ENCODE measurements around the gene SPTSSB.

The SPTSSB gene

GRCh38 chr3:161333696-161334095 is 37.6 kb downstream of the SPTSSB start:
- Histone ChIP-seq H3K27ac (ENCODE audit: low read length) (no peak overlapping the region), H3K4me1 (ENCODE audit: insufficient read depth, low read length) (no peaks in the 10 kb centered on the region), H3K4me3 (ENCODE audit: low read length) (no peak overlapping the region), H3K9ac (ENCODE audit: low read depth, low read length) (no peak overlapping the region), H3K9me3 (ENCODE audit: insufficient read depth, low read depth, low read length) (no peaks in the 10 kb centered on the region), H3K27me3 (ENCODE audit: insufficient read depth, low read length) (no peaks in the 10 kb centered on the region), H3K36me3 (ENCODE audit: insufficient read depth, low read depth, low read length) (no peaks in the 10 kb centered on the region)

GRCh38 chr3:161332792-161333191 is 38.5 kb downstream of the SPTSSB start:
- H3K27me3 ChIP-seq (ENCODE audit: insufficient read depth, low read length) = no peaks in the 10 kb centered on the region
- H3K4me3 ChIP-seq (ENCODE audit: low read length) = no peak overlapping the region
- no peak overlapping the region for H3K27ac ChIP-seq (ENCODE audit: low read length)
- no peaks in the 10 kb centered on the region for H3K36me3 ChIP-seq (ENCODE audit: insufficient read depth, low read depth, low read length)
- no peak overlapping the region for H3K9ac ChIP-seq (ENCODE audit: low read depth, low read length)
- no peaks in the 10 kb centered on the region for H3K4me1 ChIP-seq (ENCODE audit: insufficient read depth, low read length)
- H3K9me3 ChIP-seq (ENCODE audit: insufficient read depth, low read depth, low read length) = no peaks in the 10 kb centered on the region

DNA sequence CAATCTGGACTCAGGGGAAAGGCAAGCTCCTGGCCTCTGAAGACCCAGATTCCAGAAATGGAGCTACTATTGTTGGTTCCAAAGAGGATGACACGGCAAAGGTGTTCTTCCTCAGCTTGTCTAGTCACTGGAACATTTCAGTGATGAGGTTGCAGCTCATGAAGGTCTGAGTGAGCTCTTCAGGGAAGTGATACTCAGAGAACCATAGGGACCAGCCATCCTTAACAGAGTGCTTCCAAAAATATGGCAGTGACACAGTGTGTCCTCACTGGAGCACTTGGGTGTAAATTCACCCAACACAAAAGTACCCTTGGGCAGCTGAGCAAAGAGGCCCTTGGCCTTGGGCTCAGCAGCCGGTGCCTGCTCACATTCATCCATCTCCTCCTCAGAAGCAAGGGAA is 46.3 kb downstream of the SPTSSB start:
- Histone ChIP-seq H3K36me3 (ENCODE audit: insufficient read depth, low read depth, low read length) (no peaks in the 10 kb centered on the region), H3K27me3 (ENCODE audit: insufficient read depth, low read length) (no peaks in the 10 kb centered on the region), H3K9ac (ENCODE audit: low read depth, low read length) (no peak overlapping the region), H3K9me3 (ENCODE audit: insufficient read depth, low read depth, low read length) (no peaks in the 10 kb centered on the region), H3K4me1 (ENCODE audit: insufficient read depth, low read length) (no peaks in the 10 kb centered on the region), H3K4me3 (ENCODE audit: low read length) (no peak overlapping the region), H3K27ac (ENCODE audit: low read length) (no peak overlapping the region)

DNA sequence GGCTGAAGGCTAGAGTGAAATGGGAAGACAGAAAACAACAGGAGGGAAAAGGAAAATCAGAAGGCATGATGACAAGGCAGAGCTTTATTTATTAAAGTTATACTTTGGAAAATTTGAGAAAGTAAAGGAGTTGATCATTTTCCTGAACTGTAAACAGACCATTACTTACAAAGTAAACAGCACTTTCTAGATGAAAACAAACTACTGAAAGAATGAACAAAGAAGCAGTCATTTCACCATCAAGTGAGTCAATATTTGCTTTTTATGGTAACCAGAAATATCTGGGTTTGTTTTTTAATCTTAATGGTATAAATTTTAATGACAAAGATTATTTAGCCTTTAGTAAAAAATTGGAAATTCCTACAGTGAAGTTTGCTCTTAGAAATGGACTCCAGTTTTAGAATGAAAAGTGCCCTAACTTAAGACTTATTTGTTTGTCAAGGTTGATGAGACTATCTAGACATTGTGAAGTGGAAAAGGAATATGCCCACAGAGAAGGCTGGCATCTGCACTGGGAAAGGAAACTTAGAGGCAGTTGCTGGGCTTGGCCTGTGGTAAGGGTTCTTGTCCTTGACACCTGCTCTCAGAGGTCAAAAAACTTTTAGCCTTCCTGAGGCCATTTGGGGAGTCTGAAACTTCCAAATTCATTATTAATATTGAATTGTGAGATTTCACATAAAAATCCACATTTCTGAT is 47.2 kb downstream of the SPTSSB start:
- Histone ChIP-seq H3K4me3 (ENCODE audit: low read length) (no peak overlapping the region), H3K9me3 (ENCODE audit: insufficient read depth, low read depth, low read length) (no peaks in the 10 kb centered on the region), H3K4me1 (ENCODE audit: insufficient read depth, low read length) (no peaks in the 10 kb centered on the region), H3K9ac (ENCODE audit: low read depth, low read length) (no peak overlapping the region), H3K27ac (ENCODE audit: low read length) (no peak overlapping the region), H3K36me3 (ENCODE audit: insufficient read depth, low read depth, low read length) (no peaks in the 10 kb centered on the region), H3K27me3 (ENCODE audit: insufficient read depth, low read length) (no peaks in the 10 kb centered on the region)

- Histone ChIP-seq H3K4me3 (ENCODE audit: low read length) (no peak overlapping the region), H3K27ac (ENCODE audit: low read length) (no peak overlapping the region)
These were observed 48.3 kb downstream of the SPTSSB start for GRCh38 chr3:161322781-161323568.

GRCh38 chr3:161320837-161321236 is 50.5 kb downstream of the SPTSSB start:
- Histone ChIP-seq H3K9me3 (ENCODE audit: insufficient read depth, low read depth, low read length) (no peaks in the 10 kb centered on the region), H3K4me1 (ENCODE audit: insufficient read depth, low read length) (no peaks in the 10 kb centered on the region), H3K27me3 (ENCODE audit: insufficient read depth, low read length) (no peaks in the 10 kb centered on the region), H3K4me3 (ENCODE audit: low read length) (no peak overlapping the region), H3K27ac (ENCODE audit: low read length) (no peak overlapping the region), H3K9ac (ENCODE audit: low read depth, low read length) (no peak overlapping the region), H3K36me3 (ENCODE audit: insufficient read depth, low read depth, low read length) (no peaks in the 10 kb centered on the region)

More at GRCh38 chr3:161322781-161323568, 48.3 kb downstream of the SPTSSB start:
- Histone ChIP-seq H3K9me3 (ENCODE audit: insufficient read depth, low read depth, low read length) (no peaks in the 10 kb centered on the region), H3K4me1 (ENCODE audit: insufficient read depth, low read length) (no peaks in the 10 kb centered on the region), H3K27me3 (ENCODE audit: insufficient read depth, low read length) (no peaks in the 10 kb centered on the region), H3K36me3 (ENCODE audit: insufficient read depth, low read depth, low read length) (no peaks in the 10 kb centered on the region), H3K9ac (ENCODE audit: low read depth, low read length) (no peak overlapping the region)

GRCh38 chr3:161319867-161320266 is 51.5 kb downstream of the SPTSSB start:
- Histone ChIP-seq H3K27ac (ENCODE audit: low read length) (no peak overlapping the region), H3K27me3 (ENCODE audit: insufficient read depth, low read length) (no peaks in the 10 kb centered on the region), H3K4me3 (ENCODE audit: low read length) (no peak overlapping the region), H3K9ac (ENCODE audit: low read depth, low read length) (no peak overlapping the region), H3K9me3 (ENCODE audit: insufficient read depth, low read depth, low read length) (no peaks in the 10 kb centered on the region), H3K4me1 (ENCODE audit: insufficient read depth, low read length) (no peaks in the 10 kb centered on the region), H3K36me3 (ENCODE audit: insufficient read depth, low read depth, low read length) (no peaks in the 10 kb centered on the region)

GRCh38 chr3:161317077-161317476 is 54.2 kb downstream of the SPTSSB start:
- H3K27ac ChIP-seq (ENCODE audit: low read length) = no peak overlapping the region
- H3K9me3 ChIP-seq (ENCODE audit: insufficient read depth, low read depth, low read length) = no peaks in the 10 kb centered on the region
- no peaks in the 10 kb centered on the region for H3K36me3 ChIP-seq (ENCODE audit: insufficient read depth, low read depth, low read length)
- H3K4me3 ChIP-seq (ENCODE audit: low read length) = no peak overlapping the region
- H3K4me1 ChIP-seq (ENCODE audit: insufficient read depth, low read length) = no peaks in the 10 kb centered on the region
- H3K27me3 ChIP-seq (ENCODE audit: insufficient read depth, low read length) = no peaks in the 10 kb centered on the region
- H3K9ac ChIP-seq (ENCODE audit: low read depth, low read length) = no peak overlapping the region

DNA sequence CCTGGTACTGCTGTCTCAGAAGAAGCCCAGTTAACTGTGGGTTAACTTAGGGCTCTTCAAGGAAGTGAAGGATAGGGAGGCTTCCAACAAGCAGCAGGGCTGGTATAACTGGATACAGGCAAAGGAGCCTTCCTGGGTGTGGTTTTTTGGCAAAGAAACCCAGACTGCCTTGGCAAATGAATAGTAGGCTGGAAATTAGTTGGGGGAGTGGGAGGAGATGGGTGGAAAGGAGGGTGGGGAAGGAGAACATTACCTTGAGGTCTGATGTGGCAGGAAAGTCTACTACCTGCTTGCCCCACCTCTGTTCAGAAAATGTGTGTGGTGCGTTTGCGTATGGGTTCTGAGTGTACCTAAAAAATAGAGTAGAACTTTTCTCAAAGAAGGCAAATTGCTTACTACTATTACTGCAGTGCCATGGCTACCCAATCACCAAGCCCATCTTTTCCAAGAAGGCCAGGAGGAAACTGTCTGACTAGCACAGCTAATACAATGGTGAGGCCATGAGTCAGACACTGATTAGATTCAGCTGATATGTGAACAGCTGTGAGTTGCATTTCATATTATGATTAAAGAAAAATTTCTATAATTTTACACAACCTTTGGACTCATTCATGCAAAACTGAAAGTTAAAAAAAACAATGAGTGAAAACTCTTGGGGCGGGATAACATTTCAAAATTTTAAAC is 55.2 kb downstream of the SPTSSB start:
- Histone ChIP-seq H3K27ac (ENCODE audit: low read length) (no peak overlapping the region), H3K9me3 (ENCODE audit: insufficient read depth, low read depth, low read length) (no peaks in the 10 kb centered on the region), H3K36me3 (ENCODE audit: insufficient read depth, low read depth, low read length) (no peaks in the 10 kb centered on the region), H3K4me1 (ENCODE audit: insufficient read depth, low read length) (no peaks in the 10 kb centered on the region), H3K27me3 (ENCODE audit: insufficient read depth, low read length) (no peaks in the 10 kb centered on the region), H3K9ac (ENCODE audit: low read depth, low read length) (no peak overlapping the region), H3K4me3 (ENCODE audit: low read length) (no peak overlapping the region)

- no peaks in the 10 kb centered on the region for H3K36me3 ChIP-seq (ENCODE audit: insufficient read depth, low read depth, low read length)
- H3K27me3 ChIP-seq (ENCODE audit: insufficient read depth, low read length) = no peaks in the 10 kb centered on the region
- H3K9me3 ChIP-seq (ENCODE audit: insufficient read depth, low read depth, low read length) = no peaks in the 10 kb centered on the region
- H3K27ac ChIP-seq (ENCODE audit: low read length) = no peak overlapping the region
- H3K9ac ChIP-seq (ENCODE audit: low read depth, low read length) = no peak overlapping the region
- H3K4me1 ChIP-seq (ENCODE audit: insufficient read depth, low read length) = no peaks in the 10 kb centered on the region
- H3K4me3 ChIP-seq (ENCODE audit: low read length) = no peak overlapping the region
These were observed 56.4 kb downstream of the SPTSSB start for GRCh38 chr3:161314836-161315395.

DNA sequence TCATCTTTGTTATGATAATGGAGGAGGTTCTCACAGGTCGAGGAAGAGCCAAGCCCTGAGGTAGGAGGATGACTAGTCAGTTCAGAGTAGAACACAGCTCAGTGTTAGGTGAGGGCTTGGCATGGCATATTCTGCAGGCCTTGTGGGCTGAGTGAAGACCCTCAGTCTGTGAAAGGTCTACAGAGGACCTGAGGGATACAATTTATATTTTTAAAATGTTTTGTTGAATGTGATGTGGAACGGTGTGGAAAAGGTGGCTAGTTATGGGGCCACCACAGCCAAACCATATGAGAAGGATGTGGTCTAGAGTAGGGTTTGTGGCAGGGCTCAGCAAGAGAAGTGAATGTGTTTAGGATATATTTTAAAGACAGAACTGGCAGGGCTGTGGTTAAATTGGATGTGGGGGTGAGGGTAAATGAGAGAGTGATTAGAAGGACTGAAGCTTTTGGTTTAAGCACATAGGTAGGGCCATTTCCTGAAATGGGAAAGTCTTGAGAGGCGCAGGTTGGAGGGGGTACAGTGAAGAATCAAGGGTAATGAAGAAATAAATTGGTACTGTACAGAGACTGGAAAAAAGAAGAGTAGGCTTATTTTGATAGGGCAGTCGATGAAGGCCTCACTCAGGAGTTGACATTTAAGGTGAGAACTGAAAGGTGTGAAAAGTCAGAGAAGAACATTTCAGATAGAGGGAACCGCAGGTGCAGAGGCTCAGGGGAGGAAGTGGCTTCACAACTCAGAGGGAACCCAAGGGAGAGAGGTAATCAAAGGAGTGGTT is 60.5 kb downstream of the SPTSSB start:
- Histone ChIP-seq H3K27me3 (ENCODE audit: insufficient read depth, low read length) (no peaks in the 10 kb centered on the region), H3K9me3 (ENCODE audit: insufficient read depth, low read depth, low read length) (no peaks in the 10 kb centered on the region), H3K36me3 (ENCODE audit: insufficient read depth, low read depth, low read length) (no peaks in the 10 kb centered on the region), H3K27ac (ENCODE audit: low read length) (no peak overlapping the region), H3K4me1 (ENCODE audit: insufficient read depth, low read length) (no peaks in the 10 kb centered on the region), H3K9ac (ENCODE audit: low read depth, low read length) (no peak overlapping the region), H3K4me3 (ENCODE audit: low read length) (no peak overlapping the region)
